Activated CD8-positive, alpha-beta T cell treated with anti-CD3 and anti-CD28 coated beads for 36 hours (primary cell): ENCODE measurements around the gene GRIK3. TPM values are rescaled to one million over a fixed set of nuclear protein-coding genes. Genes with fewer than 3 reads are reported as not detected.

Source experiments
- ATAC-seq: fragments of 200-7000 bp; cut with Tn5 transposase; one replicate; pipeline ENCODE4 v1.10.0; 2021; ENCODE audit warnings: mild to moderate bottlenecking, moderate library complexity
- CTCF ChIA-PET: fragments of 350-600 bp; sonication (Branson Sonifier 250); formaldehyde crosslinking; loops from one replicate; lab custom pipeline; 2021; ENCODE audit warnings: antibody characterized with exemption; lab: Charles Lee
- POLR2A ChIA-PET: fragments of 350-600 bp; sonication (Branson Sonifier 250); formaldehyde crosslinking; loops from one replicate; lab custom pipeline; 2021; ENCODE audit warnings: antibody characterized with exemption; lab: Charles Lee
- DNase-seq: peaks from one replicate; pipeline ENCODE4 v3.0.0-alpha.2; 2020
- H3K27ac Mint-ChIP-seq: one replicate; pipeline ENCODE4 v1.8.0; 2021; ENCODE audit warnings: mild to moderate bottlenecking, mixed read lengths
- H3K27me3 Mint-ChIP-seq: one replicate; pipeline ENCODE4 v1.8.0; 2021; ENCODE audit warnings: mixed read lengths
- H3K36me3 Mint-ChIP-seq: one replicate; pipeline ENCODE4 v1.8.0; 2021; ENCODE audit warnings: low read depth, mixed read lengths
- H3K4me1 Mint-ChIP-seq: one replicate; pipeline ENCODE4 v1.8.0; 2021; ENCODE audit warnings: low read depth, mixed read lengths
- H3K4me3 Mint-ChIP-seq: one replicate; pipeline ENCODE4 v1.8.0; 2021; ENCODE audit warnings: mild to moderate bottlenecking, moderate library complexity, mixed read lengths
- H3K9me3 Mint-ChIP-seq: one replicate; pipeline ENCODE4 v1.8.0; 2021; ENCODE audit warnings: mixed read lengths
- intact Hi-C: fragments of 100-400 bp; cut with micrococcal nuclease; formaldehyde crosslinking; loops from one replicate; pipeline ENCODE4 v1.10.0; 2022
- total RNA-seq, 2 experiments: library from RNA; stranded (reverse); gene quantifications; one replicate each; pipeline ENCODE4 v1.2.3, GENCODE V29; 2021
- TF ChIP-seq, protein P1 (sequence below): fragments of 200-600 bp; IDR thresholded peaks from one replicate; pipeline ENCODE4 v1.8.0; 2022; ENCODE audit warnings: antibody characterized with exemption, mild to moderate bottlenecking

The GRIK3 gene
- total RNA-seq, 2 experiments from 2014 or later = not detected

- Mint-ChIP-seq H3K36me3 (no peaks in the 10 kb centered on the region), H3K4me1 (no peaks in the 10 kb centered on the region)
- POLR2A ChIA-PET = no interaction called here
These were observed 150.2 kb downstream of the GRIK3 start for GRCh38 chr1:36884029-36884701.

DNA sequence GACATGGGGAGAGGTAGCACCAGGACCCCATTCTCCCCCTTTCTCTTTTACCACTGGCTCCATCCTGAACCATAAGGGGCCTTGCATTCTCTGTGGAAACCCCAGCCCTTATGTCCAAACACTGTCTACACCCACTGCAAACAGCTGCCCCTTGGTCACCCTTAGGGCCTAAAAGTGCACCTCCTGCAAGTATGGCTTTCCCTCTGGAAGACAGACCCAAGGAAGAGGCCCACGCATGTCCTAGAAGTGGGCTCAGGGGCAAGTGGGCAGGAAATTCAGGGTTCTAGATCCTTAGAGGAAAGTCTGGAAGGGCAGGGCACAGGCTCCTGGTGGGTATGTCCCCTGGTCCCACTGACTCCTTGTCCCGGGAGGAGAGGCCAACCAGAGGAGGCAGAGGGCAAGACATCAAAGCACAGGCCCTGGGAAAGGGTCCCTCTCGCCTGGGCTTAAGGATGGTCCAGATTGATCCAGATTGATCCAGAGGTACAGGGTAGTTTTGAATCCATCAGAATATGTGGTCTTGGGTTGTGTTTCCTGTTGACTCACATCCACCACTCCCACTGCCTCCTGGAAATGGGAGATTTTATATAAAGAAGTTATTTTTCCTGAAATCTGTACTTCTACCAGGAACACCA lies 150.9 kb downstream of the GRIK3 start:
- Mint-ChIP-seq H3K27ac (no peak overlapping the region), H3K4me1 (no peaks in the 10 kb centered on the region), H3K9me3 (no peaks in the 10 kb centered on the region), H3K27me3 (peaks cover 8% of the 10 kb centered on the region), H3K36me3 (no peaks in the 10 kb centered on the region), H3K4me3 (no peak overlapping the region)
- ATAC-seq (no peak), DNase-seq (no peak)
- intact Hi-C loops = no loop called here
- POLR2A ChIA-PET = no interaction called here
- TF ChIP-seq, protein P1, sequence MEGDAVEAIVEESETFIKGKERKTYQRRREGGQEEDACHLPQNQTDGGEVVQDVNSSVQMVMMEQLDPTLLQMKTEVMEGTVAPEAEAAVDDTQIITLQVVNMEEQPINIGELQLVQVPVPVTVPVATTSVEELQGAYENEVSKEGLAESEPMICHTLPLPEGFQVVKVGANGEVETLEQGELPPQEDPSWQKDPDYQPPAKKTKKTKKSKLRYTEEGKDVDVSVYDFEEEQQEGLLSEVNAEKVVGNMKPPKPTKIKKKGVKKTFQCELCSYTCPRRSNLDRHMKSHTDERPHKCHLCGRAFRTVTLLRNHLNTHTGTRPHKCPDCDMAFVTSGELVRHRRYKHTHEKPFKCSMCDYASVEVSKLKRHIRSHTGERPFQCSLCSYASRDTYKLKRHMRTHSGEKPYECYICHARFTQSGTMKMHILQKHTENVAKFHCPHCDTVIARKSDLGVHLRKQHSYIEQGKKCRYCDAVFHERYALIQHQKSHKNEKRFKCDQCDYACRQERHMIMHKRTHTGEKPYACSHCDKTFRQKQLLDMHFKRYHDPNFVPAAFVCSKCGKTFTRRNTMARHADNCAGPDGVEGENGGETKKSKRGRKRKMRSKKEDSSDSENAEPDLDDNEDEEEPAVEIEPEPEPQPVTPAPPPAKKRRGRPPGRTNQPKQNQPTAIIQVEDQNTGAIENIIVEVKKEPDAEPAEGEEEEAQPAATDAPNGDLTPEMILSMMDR = no peak
- CTCF ChIA-PET = no interaction called here

More at GRCh38 chr1:36884029-36884701, 150.2 kb downstream of the GRIK3 start:
- ATAC-seq = no peak
- TF ChIP-seq, protein P1 = no peak
- Mint-ChIP-seq H3K27ac (no peak overlapping the region), H3K27me3 (peaks cover 10% of the 10 kb centered on the region), H3K4me3 (no peak overlapping the region), H3K9me3 (no peaks in the 10 kb centered on the region)
- CTCF ChIA-PET = no interaction called here
- intact Hi-C loops = no loop called here
- DNase-seq = no peak

DNA sequence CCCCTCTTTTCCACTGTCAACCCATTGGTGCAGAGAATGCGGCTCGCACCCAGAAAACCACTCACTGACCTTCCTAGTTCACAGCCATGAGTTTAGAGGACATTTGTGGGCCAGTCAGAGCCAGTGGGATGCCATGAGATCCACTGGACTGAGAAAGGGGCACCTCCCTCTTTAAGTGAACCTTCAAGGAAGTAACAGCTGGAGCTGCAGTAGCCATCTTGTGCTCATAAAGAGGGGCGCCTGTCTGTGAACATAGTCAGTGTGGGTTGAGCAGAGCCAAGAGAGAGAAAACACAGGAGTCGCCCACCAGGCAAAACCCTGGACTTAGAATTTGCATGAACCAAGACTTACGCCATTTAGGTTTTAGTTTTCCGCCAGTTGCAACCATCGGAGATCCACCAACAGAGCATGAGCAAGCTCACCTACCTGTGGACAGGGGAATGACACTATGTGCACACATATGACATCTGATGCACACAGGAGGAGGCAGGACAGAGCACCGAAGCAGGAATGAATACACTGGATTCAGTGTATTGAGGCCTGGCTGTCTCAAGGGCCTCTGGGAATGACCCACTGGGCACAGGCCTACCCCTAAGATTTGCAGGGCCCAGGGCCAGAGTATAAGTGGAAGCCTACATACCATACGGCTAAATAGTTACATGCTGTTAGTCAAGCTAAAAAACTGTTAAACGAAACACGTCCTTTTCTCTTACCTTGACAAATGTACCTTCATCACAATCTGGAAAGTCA lies 151.6 kb downstream of the GRIK3 start:
- Mint-ChIP-seq H3K4me3 (no peak overlapping the region), H3K27me3 (peaks cover 8% of the 10 kb centered on the region), H3K36me3 (no peaks in the 10 kb centered on the region), H3K27ac (no peak overlapping the region), H3K4me1 (no peaks in the 10 kb centered on the region), H3K9me3 (no peaks in the 10 kb centered on the region)
- ChIA-PET POLR2A (no interaction called here), CTCF (no interaction called here)
- DNase-seq (no peak), ATAC-seq (no peak)
- TF ChIP-seq, protein P1 = no peak
- intact Hi-C loops = no loop called here

- Mint-ChIP-seq H3K27ac (no peak overlapping the region), H3K4me1 (no peaks in the 10 kb centered on the region), H3K36me3 (no peaks in the 10 kb centered on the region), H3K9me3 (no peaks in the 10 kb centered on the region), H3K27me3 (peaks cover 11% of the 10 kb centered on the region), H3K4me3 (no peak overlapping the region)
- no peak for DNase-seq
- TF ChIP-seq, protein P1 = no peak
- POLR2A ChIA-PET = no interaction called here
- ATAC-seq = no peak
- CTCF ChIA-PET = no interaction called here
- intact Hi-C loops = no loop called here
These were observed 152.8 kb downstream of the GRIK3 start for GRCh38 chr1:36881541-36881940.

GRCh38 chr1:36881068-36881405 lies 153.3 kb downstream of the GRIK3 start:
- H3K27ac Mint-ChIP-seq = no peak overlapping the region
- peaks cover 11% of the 10 kb centered on the region for H3K27me3 Mint-ChIP-seq
- intact Hi-C loops = no loop called here
- H3K4me1 Mint-ChIP-seq = no peaks in the 10 kb centered on the region
- CTCF ChIA-PET = no interaction called here
- H3K4me3 Mint-ChIP-seq = no peak overlapping the region
- POLR2A ChIA-PET = no interaction called here
- ATAC-seq (no peak), DNase-seq (no peak)
- H3K36me3 Mint-ChIP-seq = no peaks in the 10 kb centered on the region
- no peaks in the 10 kb centered on the region for H3K9me3 Mint-ChIP-seq
- TF ChIP-seq, protein P1 = no peak
